Activated T-helper 17 cell treated with anti-CD3 and anti-CD28 coated beads, Interleukin-2, amount 50 U/mL, for 72 hours (primary cell): Measurements from ENCODE around the gene MID1. TPM values are rescaled to one million over a fixed set of nuclear protein-coding genes. Genes with fewer than 3 reads are reported as not detected.

Experiments used
- ATAC-seq: fragments of 150-1000 bp; cut with Tn5 transposase; replicated peaks from 2 replicates; pipeline ENCODE4 v1.10.0; 2021; ENCODE audit warnings: mild to moderate bottlenecking, moderate library complexity
- H3K27ac Mint-ChIP-seq: one replicate; pipeline ENCODE4 v1.8.0; 2022; ENCODE audit warnings: mixed read lengths
- H3K27me3 Mint-ChIP-seq: one replicate; pipeline ENCODE4 v1.8.0; 2022; ENCODE audit warnings: mixed read lengths
- H3K36me3 Mint-ChIP-seq: one replicate; pipeline ENCODE4 v1.8.0; 2022; ENCODE audit warnings: low read depth, mild to moderate bottlenecking, mixed read lengths
- H3K4me1 Mint-ChIP-seq: one replicate; pipeline ENCODE4 v1.8.0; 2022; ENCODE audit warnings: mixed read lengths
- H3K4me3 Mint-ChIP-seq: one replicate; pipeline ENCODE4 v1.8.0; 2022; ENCODE audit warnings: mild to moderate bottlenecking, mixed read lengths
- H3K9me3 Mint-ChIP-seq: one replicate; pipeline ENCODE4 v1.8.0; 2022; ENCODE audit warnings: mixed read lengths
- total RNA-seq, 2 donors: library from RNA; stranded (reverse); gene quantifications; one replicate each; pipeline ENCODE4 v1.2.3, GENCODE V29; 2022

Gene MID1
- total RNA-seq, 2 donors from 2014 or later, result 0.30 to 1.4 TPM

GRCh38 chrX:10414156-10414824 is 206.1 kb downstream of the MID1 start:
- ATAC-seq, result no peak
- Mint-ChIP-seq H3K4me1 (no peaks in the 10 kb centered on the region), H3K27ac (no peak overlapping the region), H3K9me3 (no peaks in the 10 kb centered on the region), H3K27me3 (no peaks in the 10 kb centered on the region), H3K4me3 (no peak overlapping the region), H3K36me3 (no peaks in the 10 kb centered on the region)

GRCh38 chrX:10404436-10404835 is 215.9 kb downstream of the MID1 start:
- H3K9me3 Mint-ChIP-seq, result no peaks in the 10 kb centered on the region
- H3K36me3 Mint-ChIP-seq, result no peaks in the 10 kb centered on the region
- no peak overlapping the region for H3K4me3 Mint-ChIP-seq
- no peaks in the 10 kb centered on the region for H3K27me3 Mint-ChIP-seq
- no peaks in the 10 kb centered on the region for H3K4me1 Mint-ChIP-seq
- H3K27ac Mint-ChIP-seq, result no peak overlapping the region
- ATAC-seq, result no peak

GRCh38 chrX:10401239-10401638 is 219.1 kb downstream of the MID1 start:
- Mint-ChIP-seq H3K4me1 (no peaks in the 10 kb centered on the region), H3K27ac (no peak overlapping the region), H3K27me3 (no peaks in the 10 kb centered on the region), H3K4me3 (no peak overlapping the region), H3K36me3 (no peaks in the 10 kb centered on the region), H3K9me3 (peaks cover under 1% of the 10 kb centered on the region)
- ATAC-seq, result no peak

GRCh38 chrX:10399043-10399741 is 221.2 kb downstream of the MID1 start:
- peaks cover 4% of the 10 kb centered on the region for H3K9me3 Mint-ChIP-seq
- no peaks in the 10 kb centered on the region for H3K4me1 Mint-ChIP-seq
- no peak overlapping the region for H3K27ac Mint-ChIP-seq
- no peaks in the 10 kb centered on the region for H3K36me3 Mint-ChIP-seq
- H3K4me3 Mint-ChIP-seq, result no peak overlapping the region
- ATAC-seq, result no peak
- no peaks in the 10 kb centered on the region for H3K27me3 Mint-ChIP-seq

GRCh38 chrX:10398215-10398614 is 222.2 kb downstream of the MID1 start:
- no peak overlapping the region for H3K4me3 Mint-ChIP-seq
- H3K9me3 Mint-ChIP-seq, result peaks cover 4% of the 10 kb centered on the region
- H3K36me3 Mint-ChIP-seq, result no peaks in the 10 kb centered on the region
- H3K27ac Mint-ChIP-seq, result no peak overlapping the region
- no peaks in the 10 kb centered on the region for H3K27me3 Mint-ChIP-seq
- ATAC-seq, result no peak
- H3K4me1 Mint-ChIP-seq, result no peaks in the 10 kb centered on the region

- no peaks in the 10 kb centered on the region for H3K27me3 Mint-ChIP-seq
- peaks cover 4% of the 10 kb centered on the region for H3K9me3 Mint-ChIP-seq
- no peak for ATAC-seq
- H3K4me1 Mint-ChIP-seq, result no peaks in the 10 kb centered on the region
- H3K4me3 Mint-ChIP-seq, result no peak overlapping the region
- no peak overlapping the region for H3K27ac Mint-ChIP-seq
- H3K36me3 Mint-ChIP-seq, result no peaks in the 10 kb centered on the region
These were observed 223.0 kb downstream of the MID1 start for GRCh38 chrX:10397349-10397748.

- no peaks in the 10 kb centered on the region for H3K4me1 Mint-ChIP-seq
- no peaks in the 10 kb centered on the region for H3K36me3 Mint-ChIP-seq
- ATAC-seq, result no peak
- no peaks in the 10 kb centered on the region for H3K27me3 Mint-ChIP-seq
- H3K4me3 Mint-ChIP-seq, result no peak overlapping the region
- H3K27ac Mint-ChIP-seq, result no peak overlapping the region
- H3K9me3 Mint-ChIP-seq, result peaks cover 4% of the 10 kb centered on the region
These were observed 224.7 kb downstream of the MID1 start for GRCh38 chrX:10395643-10396042.
